Activated T-helper 2 cell treated with anti-CD3 and anti-CD28 coated beads, Interferon-gamma antibody, Interleukin-2, Interleukin-4, amounts not matched to agents 10 μg/mL and 5 μg/mL and 100 μg/mL, durations not matched to agents 14 hours and 24 hours and 36 hours (primary cell): Measurements from ENCODE around the gene RNFT2. TPM values are rescaled to one million over a fixed set of nuclear protein-coding genes. Genes with fewer than 3 reads are reported as not detected.

Experiments
- DNase-seq: peaks from one replicate; pipeline ENCODE4 v3.0.0; 2021; ENCODE audit warnings: low spot score
- H3K27ac Mint-ChIP-seq: one replicate; pipeline ENCODE4 v1.8.0; 2021; ENCODE audit warnings: mixed read lengths
- H3K27me3 Mint-ChIP-seq: one replicate; pipeline ENCODE4 v1.8.0; 2021; ENCODE audit warnings: low read depth, mixed read lengths
- H3K36me3 Mint-ChIP-seq: one replicate; pipeline ENCODE4 v1.8.0; 2021; ENCODE audit warnings: low read depth, mixed read lengths
- H3K4me1 Mint-ChIP-seq: one replicate; pipeline ENCODE4 v1.8.0; 2021; ENCODE audit warnings: low read depth, mixed read lengths
- H3K4me3 Mint-ChIP-seq: one replicate; pipeline ENCODE4 v1.8.0; 2021; ENCODE audit warnings: low read depth, mild to moderate bottlenecking, moderate library complexity, mixed read lengths
- H3K9me3 Mint-ChIP-seq: one replicate; pipeline ENCODE4 v1.8.0; 2021; ENCODE audit warnings: mixed read lengths
- intact Hi-C: fragments of 100-400 bp; cut with micrococcal nuclease; formaldehyde crosslinking; loops from one replicate; pipeline ENCODE4 v1.15.1; 2023
- total RNA-seq: library from RNA; stranded (reverse); gene quantifications from 2 replicates; pipeline ENCODE4 v1.2.3, GENCODE V29; 2022

RNFT2 gene
- total RNA-seq, 1 donor from 2014 or later = 14.4 TPM

DNA sequence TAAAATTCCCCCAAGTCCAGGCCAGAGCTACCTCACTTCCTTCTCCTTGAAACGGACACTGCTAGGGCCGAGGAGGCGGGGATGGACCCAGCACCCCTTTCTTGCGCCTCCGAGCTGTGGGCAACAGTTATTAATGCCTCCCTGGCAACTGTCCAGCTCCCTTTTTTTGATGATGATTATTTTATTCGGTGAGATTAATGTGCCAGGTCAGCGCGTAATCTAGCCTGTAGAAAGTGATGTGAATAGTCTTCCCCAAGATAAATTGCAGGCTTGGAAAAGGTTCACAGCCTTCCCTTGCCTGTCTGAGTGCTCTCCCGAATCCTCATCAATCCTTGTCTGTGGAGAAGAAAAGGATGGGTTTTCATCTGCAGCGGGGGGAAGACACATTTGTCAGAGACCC lies 54.3 kb downstream of the RNFT2 start:
- Mint-ChIP-seq H3K27ac (no peak overlapping the region), H3K27me3 (no peaks in the 10 kb centered on the region), H3K9me3 (no peaks in the 10 kb centered on the region), H3K4me1 (no peaks in the 10 kb centered on the region), H3K36me3 (no peaks in the 10 kb centered on the region), H3K4me3 (no peak overlapping the region)
- no peak for DNase-seq
- intact Hi-C loops = no loop called here

DNA sequence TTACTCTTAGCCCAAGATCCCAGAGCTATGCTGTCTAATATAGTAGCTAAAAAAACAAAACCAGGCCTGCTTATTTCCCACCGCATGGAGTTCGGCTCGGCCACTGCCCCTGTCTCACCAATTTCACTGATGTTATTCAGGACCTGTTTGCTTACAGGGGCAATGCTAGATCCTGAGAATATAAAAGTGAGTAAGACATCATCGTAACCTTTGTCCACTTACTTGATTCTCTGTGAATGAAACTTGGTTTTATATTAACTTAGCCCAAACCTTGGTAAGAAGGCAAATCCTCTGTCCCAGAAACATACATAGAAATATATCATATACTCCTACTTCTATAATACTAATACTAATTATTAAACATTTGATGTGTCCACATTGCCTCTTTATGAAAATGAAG lies 56.6 kb downstream of the RNFT2 start:
- Mint-ChIP-seq H3K36me3 (no peaks in the 10 kb centered on the region), H3K27ac (no peak overlapping the region), H3K9me3 (no peaks in the 10 kb centered on the region), H3K4me1 (no peaks in the 10 kb centered on the region), H3K4me3 (no peak overlapping the region), H3K27me3 (no peaks in the 10 kb centered on the region)
- intact Hi-C loops = no loop called here
- no peak for DNase-seq

DNA sequence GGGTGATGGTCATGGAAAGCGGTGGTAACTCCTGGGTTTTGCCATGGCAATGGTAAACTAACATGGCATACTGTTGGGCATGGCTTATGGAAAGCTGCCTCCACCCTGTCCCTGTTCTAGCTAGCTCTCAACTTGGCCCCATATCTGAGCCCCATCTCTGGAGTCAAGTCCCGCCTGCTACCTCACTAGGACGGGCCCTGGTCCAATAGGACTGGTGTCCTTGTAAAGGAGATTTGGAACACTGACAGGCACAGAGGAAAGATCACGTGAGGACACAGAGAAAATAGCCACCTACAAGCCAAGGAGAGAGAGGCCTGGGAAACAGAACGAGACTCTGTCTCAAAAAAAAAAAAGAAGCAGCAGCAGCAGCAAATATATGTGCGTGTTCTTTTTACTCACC lies 59.8 kb downstream of the RNFT2 start:
- intact Hi-C loops = no loop called here
- Mint-ChIP-seq H3K4me3 (no peak overlapping the region), H3K4me1 (no peaks in the 10 kb centered on the region)

DNA sequence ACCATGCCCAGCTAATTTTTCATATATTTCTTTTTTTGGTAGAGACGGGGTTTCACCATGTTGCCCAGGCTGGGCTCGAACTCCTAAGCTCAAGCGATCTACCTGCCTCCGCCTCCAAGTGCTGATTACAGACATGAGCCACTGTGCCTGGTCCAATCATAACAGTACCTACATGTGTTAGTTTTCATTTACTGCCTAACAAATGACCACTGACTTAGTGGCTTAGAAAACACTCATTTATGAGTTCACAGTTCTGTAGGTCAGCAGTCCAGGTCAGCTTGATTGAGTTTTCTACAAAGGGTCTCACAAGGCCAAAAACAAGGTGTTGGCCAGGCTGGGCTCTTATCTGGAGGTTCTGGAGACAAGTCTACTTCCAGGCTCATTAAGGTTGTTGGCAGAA lies 60.6 kb downstream of the RNFT2 start:
- DNase-seq = no peak
- Mint-ChIP-seq H3K36me3 (no peaks in the 10 kb centered on the region), H3K27me3 (no peaks in the 10 kb centered on the region), H3K9me3 (no peaks in the 10 kb centered on the region), H3K4me3 (no peak overlapping the region), H3K4me1 (no peaks in the 10 kb centered on the region), H3K27ac (no peak overlapping the region)
- intact Hi-C loops = no loop called here

More for the DNA sequence above, 59.8 kb downstream of the RNFT2 start:
- no peaks in the 10 kb centered on the region for H3K27me3 Mint-ChIP-seq
- H3K9me3 Mint-ChIP-seq = no peaks in the 10 kb centered on the region
- no peaks in the 10 kb centered on the region for H3K36me3 Mint-ChIP-seq
- no peak overlapping the region for H3K27ac Mint-ChIP-seq
- DNase-seq = no peak

DNA sequence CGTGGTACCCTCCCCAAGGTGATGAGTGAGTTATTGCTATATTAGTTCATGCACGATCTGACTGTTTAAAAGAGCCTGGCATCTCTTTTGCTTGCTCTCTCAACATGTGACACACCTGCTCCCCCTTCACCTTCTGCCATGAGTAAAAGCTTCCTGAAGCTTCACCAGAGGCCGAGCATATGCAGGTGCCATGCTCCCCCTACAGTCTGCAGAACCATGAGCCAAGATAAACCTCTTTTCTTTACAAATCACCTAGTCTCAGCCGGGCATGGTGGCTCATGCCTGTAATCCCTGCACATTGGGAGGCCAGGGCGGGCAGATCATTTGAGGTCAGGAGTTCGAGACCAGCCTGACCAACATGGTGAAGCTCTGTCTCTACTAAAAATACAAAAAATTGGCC lies 61.8 kb downstream of the RNFT2 start:
- no peaks in the 10 kb centered on the region for H3K9me3 Mint-ChIP-seq
- H3K4me1 Mint-ChIP-seq = no peaks in the 10 kb centered on the region
- no peak overlapping the region for H3K4me3 Mint-ChIP-seq
- H3K27me3 Mint-ChIP-seq = no peaks in the 10 kb centered on the region
- no peak overlapping the region for H3K27ac Mint-ChIP-seq
- no peaks in the 10 kb centered on the region for H3K36me3 Mint-ChIP-seq
- intact Hi-C loops = no loop called here
- DNase-seq = no peak

DNA sequence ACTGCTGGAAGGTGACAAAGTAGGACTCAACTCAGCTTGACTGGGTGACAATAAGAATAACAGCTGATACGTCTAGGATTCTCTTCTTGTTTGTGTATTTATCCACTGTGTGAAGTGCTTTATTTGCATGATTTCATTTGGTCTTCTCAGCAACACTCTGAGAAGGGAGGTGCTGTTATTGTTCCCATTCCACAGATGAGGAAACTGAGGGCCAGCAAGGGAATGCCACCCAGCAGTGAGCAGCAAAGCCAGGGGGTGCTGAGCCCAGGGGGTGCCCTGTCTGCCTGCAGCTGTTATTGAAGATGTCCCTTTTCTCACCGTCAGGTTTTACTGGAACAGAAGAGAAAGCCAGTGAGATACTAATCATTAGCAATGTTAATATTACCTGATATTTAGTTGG lies 62.8 kb downstream of the RNFT2 start:
- H3K27ac Mint-ChIP-seq = no peak overlapping the region
- H3K9me3 Mint-ChIP-seq = no peaks in the 10 kb centered on the region
- DNase-seq = no peak
- intact Hi-C loops = no loop called here
- H3K36me3 Mint-ChIP-seq = no peaks in the 10 kb centered on the region
- H3K27me3 Mint-ChIP-seq = no peaks in the 10 kb centered on the region
- H3K4me3 Mint-ChIP-seq = no peak overlapping the region
- no peaks in the 10 kb centered on the region for H3K4me1 Mint-ChIP-seq

DNA sequence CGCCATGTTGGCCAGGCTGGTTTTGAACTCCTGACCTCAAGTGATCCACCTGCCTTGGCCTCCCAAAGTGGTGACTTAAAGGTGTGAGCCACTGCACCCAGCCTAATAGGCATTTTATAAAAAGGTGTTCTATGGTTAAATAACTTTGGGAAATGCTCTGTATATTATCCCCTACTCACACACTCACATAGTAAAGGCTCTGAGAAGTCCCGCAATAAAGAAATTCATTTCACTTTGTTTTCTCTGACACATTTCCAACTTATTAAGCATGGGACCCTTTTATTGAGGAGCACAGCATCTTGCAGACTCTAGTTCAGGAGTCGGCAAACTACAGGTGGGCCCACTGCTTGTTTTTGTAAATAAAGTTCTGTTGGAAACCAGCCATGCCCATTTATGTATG lies 63.9 kb downstream of the RNFT2 start:
- Mint-ChIP-seq H3K4me3 (no peak overlapping the region), H3K9me3 (no peaks in the 10 kb centered on the region), H3K36me3 (no peaks in the 10 kb centered on the region), H3K27ac (no peak overlapping the region), H3K4me1 (no peaks in the 10 kb centered on the region), H3K27me3 (no peaks in the 10 kb centered on the region)
- DNase-seq = no peak
- intact Hi-C loops = no loop called here

DNA sequence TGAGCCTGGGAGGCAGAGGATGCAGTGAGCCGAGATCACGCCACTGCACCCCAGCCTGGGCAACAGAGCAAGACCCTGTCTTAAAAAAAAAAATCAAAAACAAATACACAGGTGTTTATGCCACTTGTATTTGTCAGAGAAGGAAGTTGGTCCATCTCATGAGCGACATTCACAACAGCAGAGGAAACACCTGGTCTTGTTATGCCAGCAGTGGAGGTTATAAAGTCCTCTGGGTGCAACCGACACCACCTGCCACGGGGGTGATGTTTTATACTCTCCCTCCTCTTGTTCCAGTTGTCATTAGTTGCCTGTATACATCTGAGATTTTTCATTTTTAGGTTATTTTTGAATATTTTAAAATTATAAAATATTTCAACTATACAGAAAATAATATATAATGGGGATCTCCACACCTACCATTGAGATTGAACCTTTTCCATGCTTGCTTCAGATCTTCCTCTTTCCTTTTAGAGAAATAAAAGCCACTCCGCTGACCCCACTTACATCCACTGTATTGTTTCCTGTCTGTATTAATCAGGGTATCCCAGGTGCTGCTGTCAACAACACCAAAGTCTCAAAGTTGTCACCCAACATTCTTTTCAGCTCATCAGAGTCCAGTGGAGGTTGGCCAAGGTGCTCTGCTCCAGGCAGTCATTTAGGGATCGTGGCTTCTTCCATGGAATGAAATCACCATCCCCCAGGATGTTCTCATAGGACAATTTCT lies 65.1 kb downstream of the RNFT2 start:
- intact Hi-C loops = no loop called here
- Mint-ChIP-seq H3K27me3 (no peaks in the 10 kb centered on the region), H3K36me3 (no peaks in the 10 kb centered on the region), H3K4me1 (no peaks in the 10 kb centered on the region), H3K4me3 (no peak overlapping the region), H3K27ac (no peak overlapping the region), H3K9me3 (no peaks in the 10 kb centered on the region)
- DNase-seq = no peak

DNA sequence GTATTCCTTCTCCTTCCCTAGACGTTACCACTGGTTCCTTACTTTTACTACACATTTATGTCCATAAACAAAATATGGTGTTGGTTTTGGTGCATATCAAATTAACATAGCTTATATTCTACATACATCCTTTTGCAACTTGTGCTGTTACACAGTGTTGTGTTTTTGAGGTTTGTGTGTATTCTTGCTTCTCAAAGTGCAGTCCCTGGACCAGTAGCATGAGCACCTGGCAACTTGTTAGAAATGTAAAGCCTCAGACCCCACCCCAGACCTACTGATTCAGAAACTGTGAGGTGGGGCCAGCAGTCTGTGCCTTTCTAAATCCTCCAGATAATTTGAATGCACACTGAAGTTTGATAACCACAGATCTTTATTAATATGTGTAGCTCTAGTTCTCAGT lies 65.9 kb downstream of the RNFT2 start:
- no peaks in the 10 kb centered on the region for H3K4me1 Mint-ChIP-seq
- no peak for DNase-seq
- no peaks in the 10 kb centered on the region for H3K9me3 Mint-ChIP-seq
- no peak overlapping the region for H3K4me3 Mint-ChIP-seq
- H3K27me3 Mint-ChIP-seq = no peaks in the 10 kb centered on the region
- intact Hi-C loops = no loop called here
- no peaks in the 10 kb centered on the region for H3K36me3 Mint-ChIP-seq
- no peak overlapping the region for H3K27ac Mint-ChIP-seq

DNA sequence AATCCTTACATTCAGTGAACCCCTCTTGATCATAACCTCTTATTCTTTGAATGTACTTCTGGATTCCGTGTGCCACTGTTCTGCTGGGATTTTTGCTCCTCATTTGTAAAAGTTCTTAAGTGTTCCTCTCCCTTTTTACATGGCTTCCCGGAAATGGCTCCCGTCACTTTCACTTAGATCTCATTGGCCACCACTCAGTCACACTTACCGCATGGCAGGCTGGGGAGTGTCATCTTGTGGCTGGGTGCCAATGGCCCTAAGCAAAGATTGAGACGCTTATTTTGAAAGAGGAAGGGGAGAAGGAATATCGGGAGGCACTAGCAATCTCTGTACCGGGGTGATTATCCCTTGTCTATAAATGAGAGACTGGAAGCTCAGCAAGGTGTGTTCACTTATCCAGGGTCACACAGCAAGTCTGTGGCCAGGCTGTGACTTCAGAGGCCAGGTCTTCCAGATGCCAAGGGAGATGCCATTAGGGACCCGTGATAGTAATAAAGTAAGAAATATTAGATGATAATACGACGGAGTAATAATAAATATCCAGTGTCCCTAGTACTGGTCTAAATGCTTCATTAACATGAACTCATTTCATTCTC lies 68.8 kb downstream of the RNFT2 start:
- Mint-ChIP-seq H3K4me3 (no peak overlapping the region), H3K27ac (no peak overlapping the region), H3K27me3 (no peaks in the 10 kb centered on the region), H3K9me3 (no peaks in the 10 kb centered on the region), H3K4me1 (no peaks in the 10 kb centered on the region), H3K36me3 (no peaks in the 10 kb centered on the region)
- DNase-seq = no peak
- intact Hi-C loops = no loop called here

DNA sequence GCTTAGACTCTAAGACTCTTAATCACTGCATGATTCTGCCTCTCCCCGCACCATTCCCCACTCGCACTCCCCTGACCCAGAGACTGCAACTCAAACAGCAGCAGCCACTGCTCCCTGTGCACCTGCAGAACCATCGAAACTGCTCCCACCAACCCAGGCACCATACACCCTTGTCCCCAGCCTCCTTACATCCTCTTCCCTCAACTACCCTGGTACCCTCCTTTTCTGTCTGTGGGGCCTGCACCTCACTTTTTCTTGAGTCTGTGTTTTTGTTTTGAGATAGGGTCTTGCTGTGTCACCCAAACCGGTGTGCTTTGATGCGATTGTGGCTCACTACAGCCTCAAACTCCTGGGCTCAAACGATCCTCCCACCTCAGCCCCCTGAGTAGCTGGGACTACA lies 69.4 kb downstream of the RNFT2 start:
- Mint-ChIP-seq H3K9me3 (no peaks in the 10 kb centered on the region), H3K27ac (no peak overlapping the region), H3K27me3 (no peaks in the 10 kb centered on the region), H3K4me1 (no peaks in the 10 kb centered on the region), H3K36me3 (no peaks in the 10 kb centered on the region), H3K4me3 (no peak overlapping the region)
- DNase-seq = no peak
- intact Hi-C loops = no loop called here

DNA sequence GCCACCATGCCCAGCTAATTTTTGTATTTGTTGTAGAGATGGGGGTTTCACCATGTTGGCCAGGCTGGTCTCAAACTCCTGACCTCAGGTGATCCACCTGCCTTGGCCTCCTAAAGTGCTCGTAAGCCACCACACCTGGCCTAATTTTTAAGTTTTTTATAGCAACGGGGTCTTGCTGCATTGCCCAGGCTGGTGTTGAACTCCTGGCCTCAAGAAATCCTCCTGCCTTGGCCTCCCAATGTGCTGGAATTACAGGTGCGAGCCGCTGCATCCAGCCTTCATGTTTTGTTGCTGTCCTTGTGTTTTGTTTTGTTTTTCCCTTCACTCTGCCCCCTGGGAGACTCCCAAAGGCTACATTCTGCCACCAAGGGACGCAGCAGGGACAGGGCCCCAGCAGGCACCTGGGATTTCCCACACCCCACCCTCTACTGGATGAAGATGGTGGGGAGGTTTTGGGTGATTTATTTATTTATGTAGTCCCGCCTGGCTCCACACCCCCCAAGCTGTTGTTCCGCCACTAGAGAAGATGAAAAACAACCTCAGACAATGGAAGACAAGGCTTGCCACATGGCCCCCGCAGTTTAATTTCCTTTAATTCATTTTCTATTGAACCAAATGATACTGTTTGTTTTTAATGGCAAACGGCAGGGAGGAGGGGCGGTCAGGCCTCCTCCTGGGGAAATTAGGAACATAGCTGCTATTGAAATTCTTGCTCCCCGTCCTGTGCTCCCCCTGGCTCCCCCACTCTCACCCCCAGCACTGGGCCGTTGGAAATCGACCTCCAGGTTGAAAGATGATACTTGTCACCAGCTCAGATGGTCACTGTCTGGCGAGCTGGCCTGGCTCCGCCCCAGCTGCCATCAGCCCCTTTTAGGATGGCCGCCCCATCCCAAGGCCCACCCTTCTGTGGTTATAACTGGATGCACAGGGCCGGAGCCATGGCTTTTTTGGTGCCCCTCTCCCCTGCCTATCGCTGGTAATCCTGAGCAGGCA lies 70.3 kb downstream of the RNFT2 start:
- no peaks in the 10 kb centered on the region for H3K9me3 Mint-ChIP-seq
- DNase-seq = no peak
- no peaks in the 10 kb centered on the region for H3K4me1 Mint-ChIP-seq
- no peaks in the 10 kb centered on the region for H3K36me3 Mint-ChIP-seq
- intact Hi-C loops = no loop called here
- no peak overlapping the region for H3K27ac Mint-ChIP-seq
- no peak overlapping the region for H3K4me3 Mint-ChIP-seq
- H3K27me3 Mint-ChIP-seq = no peaks in the 10 kb centered on the region

DNA sequence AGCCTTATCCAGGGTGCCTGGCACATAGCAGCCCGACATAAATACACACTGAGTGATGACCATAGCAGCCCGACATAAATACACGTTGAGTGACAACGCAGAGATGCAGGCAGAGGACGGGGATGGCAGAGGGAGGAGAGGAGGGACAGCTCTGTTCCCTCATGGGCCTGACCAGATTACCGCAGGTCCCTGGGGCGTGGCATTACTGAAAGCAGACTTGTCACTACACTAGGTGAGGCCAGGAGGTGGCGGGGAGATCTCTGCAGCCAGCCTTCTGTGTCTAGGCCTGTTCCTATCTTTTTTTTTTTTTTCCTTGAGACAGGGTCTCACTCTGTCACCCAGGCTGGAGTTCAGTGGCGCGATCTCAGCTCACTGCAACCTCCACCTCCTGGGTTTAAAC lies 74.1 kb downstream of the RNFT2 start:
- Mint-ChIP-seq H3K36me3 (no peaks in the 10 kb centered on the region), H3K27ac (no peak overlapping the region), H3K9me3 (no peaks in the 10 kb centered on the region), H3K27me3 (no peaks in the 10 kb centered on the region), H3K4me3 (no peak overlapping the region), H3K4me1 (no peaks in the 10 kb centered on the region)
- no peak for DNase-seq
- intact Hi-C loops = no loop called here
